Esophagus muscularis mucosa (tissue), 4 donors: ENCODE measurements around the gene HERC2. TPM values are rescaled to one million over a fixed set of nuclear protein-coding genes. Genes with fewer than 3 reads are reported as not detected.
A peak's percentile ranks its signal among the peaks of the same experiment; 100 is the strongest.

Experiments
- DNase-seq: peaks from one replicate; pipeline ENCODE4 v3.0.0-alpha.2; 2017; ENCODE audit errors: extremely low spot score
- H3K27ac ChIP-seq, 4 donors: fragments of 200-600 bp; sonication (generic); replicated peaks in 1 of 4; 1 replicate in 3 of 4; 2 replicates in 1 of 4; pipeline ENCODE4 v1.5.1; 2016 to 2019; ENCODE audit warnings: mild to moderate bottlenecking in 1 of 4
- H3K27me3 ChIP-seq, 4 donors: fragments of 200-600 bp; sonication (generic); one replicate each; pipeline versions ENCODE4 v1.5.1 to v1.6.0; 2016 to 2019
- H3K36me3 ChIP-seq, 4 donors: fragments of 200-600 bp; sonication (generic); one replicate each; pipeline ENCODE4 v1.5.1; 2016 to 2019
- H3K4me1 ChIP-seq, 4 donors: fragments of 200-600 bp; sonication (generic); one replicate each; pipeline ENCODE4 v1.5.1; 2016 to 2019
- H3K4me3 ChIP-seq, 4 donors: fragments of 200-600 bp; sonication (generic); 1 replicate in 2 of 4; 2 replicates in 2 of 4; pipeline ENCODE4 v1.5.1; 2016 to 2019; ENCODE audit warnings: mild to moderate bottlenecking in 4 of 4, moderate library complexity in 1 of 4
- H3K9me3 ChIP-seq, 4 donors: fragments of 200-600 bp; sonication (generic); 1 replicate in 3 of 4; 2 replicates in 1 of 4; pipeline ENCODE4 v1.5.1; 2016 to 2019
- EP300 ChIP-seq: sonication (generic); formaldehyde crosslinking; IDR thresholded peaks from one replicate; pipeline ENCODE4 v1.6.1; 2017; ENCODE audit warnings: antibody characterized with exemption
- POLR2A ChIP-seq: fragments of 450-650 bp; IDR thresholded peaks from one replicate; pipeline ENCODE4 v1.6.1; 2017; ENCODE audit warnings: antibody characterized with exemption, moderate library complexity, mild to moderate bottlenecking, low read depth
- POLR2AphosphoS5 ChIP-seq, 2 donors: sonication (generic); formaldehyde crosslinking; IDR thresholded peaks; one replicate each; pipeline ENCODE4 v1.6.1; 2017; ENCODE audit warnings: antibody characterized with exemption in 2 of 2
- WGBS: methylation state at CpG from one replicate; pipeline ENCODE4 v1.1.5; 2018; 5-methylcytosine and 5-hydroxymethylcytosine counted together
- intact Hi-C: fragments of 100-400 bp; cut with DNase I; formaldehyde crosslinking; loops from one replicate; pipeline ENCODE4 v1.15.1; 2023
- total RNA-seq, 4 donors: library from RNA; depleted of rRNA; stranded (reverse); fragments of >200 nt; gene quantifications; one replicate each; pipeline versions ENCODE4 v1.1.0 to v1.2.1, GENCODE V29; 2016
- TF ChIP-seq, protein P1 (sequence below), 3 experiments: fragments of 200-600 bp in 2 of 3; fragments of 450-650 bp in 1 of 3; sonication (generic) in 2 of 3; IDR thresholded peaks; one replicate each; pipeline ENCODE4 v1.5.1; 2017 to 2019; ENCODE audit warnings: antibody characterized with exemption in 3 of 3, mild to moderate bottlenecking in 2 of 3, moderate library complexity in 1 of 3

Gene HERC2
- total RNA-seq, 4 donors from 2014 or later = 57.0 to 96.3 (median 66.0) TPM

DNA sequence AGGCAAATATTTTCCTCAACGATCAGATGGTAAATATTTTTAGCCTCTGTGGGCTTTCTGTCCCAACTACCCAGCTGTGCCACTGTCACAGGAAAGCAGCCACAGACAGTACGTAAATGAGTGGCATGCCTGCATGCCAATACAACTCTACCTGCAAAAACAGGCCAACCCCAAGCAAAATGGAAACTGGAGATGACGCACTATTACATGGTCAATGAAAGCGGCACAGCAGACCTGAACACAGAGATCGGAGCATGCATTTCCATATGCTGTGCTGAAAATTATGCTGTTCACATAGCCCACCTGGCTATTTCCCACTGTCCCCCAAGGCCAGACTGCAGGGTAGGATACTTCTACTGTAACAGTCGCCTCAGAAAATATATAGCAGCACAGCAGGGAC, 57.8 kb downstream of the HERC2 start:
- no peak overlapping the region for H3K27ac ChIP-seq
- 94% methylated on average over 6 of the region's 6 CpGs for WGBS

DNA sequence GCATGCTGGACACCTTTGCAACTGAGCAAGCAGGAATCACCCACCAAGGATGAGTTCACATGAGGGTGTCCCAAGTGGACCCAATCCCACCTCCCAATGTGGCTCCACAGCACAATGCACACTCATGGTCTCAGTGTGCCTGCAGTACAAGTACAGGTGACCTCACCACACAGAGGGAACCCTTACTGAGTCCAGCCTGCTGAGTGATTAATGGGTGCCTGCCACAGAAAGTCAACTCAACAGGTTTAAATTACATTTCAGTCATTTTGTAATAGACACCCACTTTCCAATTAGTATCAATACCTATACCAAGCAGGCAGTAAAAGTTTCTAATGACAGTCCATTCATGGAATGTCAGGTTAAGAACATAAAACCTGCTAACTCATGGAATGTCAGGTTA, 59.5 kb downstream of the HERC2 start:
- no peak for DNase-seq
- peaks cover 33 to 62% (median 46%) of the 10 kb centered on the region in 4 donors for H3K36me3 ChIP-seq
- no peak for TF ChIP-seq POLR2A
- TF ChIP-seq, protein P1, sequence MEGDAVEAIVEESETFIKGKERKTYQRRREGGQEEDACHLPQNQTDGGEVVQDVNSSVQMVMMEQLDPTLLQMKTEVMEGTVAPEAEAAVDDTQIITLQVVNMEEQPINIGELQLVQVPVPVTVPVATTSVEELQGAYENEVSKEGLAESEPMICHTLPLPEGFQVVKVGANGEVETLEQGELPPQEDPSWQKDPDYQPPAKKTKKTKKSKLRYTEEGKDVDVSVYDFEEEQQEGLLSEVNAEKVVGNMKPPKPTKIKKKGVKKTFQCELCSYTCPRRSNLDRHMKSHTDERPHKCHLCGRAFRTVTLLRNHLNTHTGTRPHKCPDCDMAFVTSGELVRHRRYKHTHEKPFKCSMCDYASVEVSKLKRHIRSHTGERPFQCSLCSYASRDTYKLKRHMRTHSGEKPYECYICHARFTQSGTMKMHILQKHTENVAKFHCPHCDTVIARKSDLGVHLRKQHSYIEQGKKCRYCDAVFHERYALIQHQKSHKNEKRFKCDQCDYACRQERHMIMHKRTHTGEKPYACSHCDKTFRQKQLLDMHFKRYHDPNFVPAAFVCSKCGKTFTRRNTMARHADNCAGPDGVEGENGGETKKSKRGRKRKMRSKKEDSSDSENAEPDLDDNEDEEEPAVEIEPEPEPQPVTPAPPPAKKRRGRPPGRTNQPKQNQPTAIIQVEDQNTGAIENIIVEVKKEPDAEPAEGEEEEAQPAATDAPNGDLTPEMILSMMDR (IDR thresholded peaks at IDR 0.05) = no peak
- TF ChIP-seq POLR2AphosphoS5 (IDR thresholded peaks at IDR 0.05) = no peak
- TF ChIP-seq EP300 = no peak
- peaks cover 0 to 3% (median 0%) of the 10 kb centered on the region in 4 donors for H3K9me3 ChIP-seq
- H3K27ac ChIP-seq = no peak overlapping the region
- H3K27me3 ChIP-seq = no peaks in the 10 kb centered on the region
- H3K4me1 ChIP-seq = peaks cover 0 to 12% (median 6%) of the 10 kb centered on the region in 4 donors
- intact Hi-C loops = no loop called here
- H3K4me3 ChIP-seq = no peak overlapping the region

More for the DNA sequence above, 57.8 kb downstream of the HERC2 start:
- no peaks in the 10 kb centered on the region for H3K27me3 ChIP-seq
- H3K36me3 ChIP-seq = peaks cover 50 to 78% (median 61%) of the 10 kb centered on the region in 4 donors
- peak; percentile 57 for DNase-seq
- no peak overlapping the region for H3K4me3 ChIP-seq
- peaks cover 0 to 12% (median 6%) of the 10 kb centered on the region in 4 donors for H3K4me1 ChIP-seq
- peaks cover 0 to 3% (median 0%) of the 10 kb centered on the region in 4 donors for H3K9me3 ChIP-seq
- intact Hi-C loops = no loop called here
- TF ChIP-seq POLR2A (no peak), EP300 (no peak), POLR2AphosphoS5 (IDR thresholded peaks at IDR 0.05) (no peak)
- TF ChIP-seq, protein P1 (IDR thresholded peaks at IDR 0.05) = no peak

DNA sequence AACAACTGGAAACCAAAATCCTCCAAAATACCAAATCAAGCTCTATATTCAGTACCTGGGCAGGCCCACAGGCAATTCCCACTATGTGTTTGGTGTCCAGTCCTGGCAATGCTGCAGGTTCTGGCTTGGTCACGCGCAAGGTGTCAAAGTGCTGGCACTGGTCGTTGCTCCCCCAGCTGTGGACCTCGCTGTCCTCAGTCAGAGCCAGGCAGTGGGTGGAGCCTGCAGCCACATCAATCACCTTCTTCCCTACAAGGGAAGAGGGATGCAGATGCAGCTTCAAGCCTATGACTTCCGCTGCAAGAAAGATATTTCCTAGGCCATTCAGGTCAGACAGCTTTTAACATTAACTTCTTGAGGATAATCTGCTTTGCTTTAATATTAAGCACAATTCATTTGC, 61.3 kb downstream of the HERC2 start:
- Histone ChIP-seq H3K9me3 (peaks cover 0 to 3% (median 0%) of the 10 kb centered on the region in 4 donors), H3K27me3 (no peaks in the 10 kb centered on the region), H3K4me1 (peaks cover 0 to 12% (median 6%) of the 10 kb centered on the region in 4 donors), H3K27ac (no peak overlapping the region), H3K4me3 (no peak overlapping the region), H3K36me3 (peaks cover 22 to 62% (median 39%) of the 10 kb centered on the region in 4 donors)
- TF ChIP-seq EP300 (no peak), POLR2A (no peak)
- TF ChIP-seq, protein P1 (IDR thresholded peaks at IDR 0.05) = no peak
- DNase-seq = peak; percentile 85
- intact Hi-C loops = no loop called here
- WGBS = 45% methylated on average over 5 of the region's 5 CpGs

DNA sequence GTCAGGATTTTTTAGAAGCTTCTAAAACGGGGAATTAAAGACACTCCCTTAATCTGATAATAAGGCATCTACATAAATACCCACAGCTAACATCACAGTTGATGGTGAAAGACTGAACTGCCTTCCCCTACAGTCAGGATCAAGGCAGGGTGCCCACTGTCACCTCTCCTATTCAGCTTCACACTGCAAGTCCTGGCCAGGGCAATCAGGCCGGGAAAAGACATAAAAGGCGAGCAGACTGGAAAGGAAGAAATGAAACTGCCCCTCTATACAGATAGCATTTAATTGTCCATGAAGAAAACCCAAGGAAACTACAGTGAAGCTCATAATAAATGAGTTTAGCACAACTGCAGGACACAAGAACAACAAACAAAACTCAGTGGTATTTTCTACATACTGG, 61.7 kb downstream of the HERC2 start:
- intact Hi-C loops = no loop called here
- TF ChIP-seq POLR2A = no peak
- TF ChIP-seq, protein P1 (IDR thresholded peaks at IDR 0.05) = no peak
- no peak for TF ChIP-seq POLR2AphosphoS5 (IDR thresholded peaks at IDR 0.05)
- TF ChIP-seq EP300 = no peak
- WGBS = 88% methylated on average over 3 of the region's 3 CpGs

DNA sequence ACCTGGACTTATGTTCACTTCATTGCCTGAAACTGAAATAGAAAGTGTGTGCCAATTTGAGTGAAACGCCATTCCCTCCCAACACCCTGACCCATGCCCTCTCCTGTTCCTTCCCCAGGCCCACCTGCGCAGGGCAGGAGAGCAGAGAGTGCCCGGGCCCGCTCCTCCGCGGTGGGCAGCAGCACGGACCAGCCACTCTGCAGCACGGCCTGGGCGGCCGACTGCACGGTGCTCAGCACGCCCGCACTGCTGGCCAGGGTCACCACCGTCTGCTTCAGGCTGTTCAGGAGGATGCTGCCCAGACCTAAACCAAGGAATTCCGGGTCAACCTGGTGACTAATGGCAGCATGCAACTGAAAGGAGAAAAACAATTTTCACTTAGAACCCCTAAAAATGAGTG, 66.0 kb downstream of the HERC2 start:
- DNase-seq = no peak
- intact Hi-C loops = no loop called here
- Histone ChIP-seq H3K4me1 (peaks cover 0 to 10% (median 6%) of the 10 kb centered on the region in 4 donors), H3K9me3 (no peaks in the 10 kb centered on the region), H3K4me3 (no peak overlapping the region), H3K27ac (no peak overlapping the region), H3K36me3 (peaks cover 48 to 69% (median 61%) of the 10 kb centered on the region in 4 donors), H3K27me3 (no peaks in the 10 kb centered on the region)
- TF ChIP-seq, protein P1 (IDR thresholded peaks at IDR 0.05) = no peak
- no peak for TF ChIP-seq POLR2A
- 98% methylated on average over 7 of the region's 15 CpGs for WGBS

More for the DNA sequence above, 61.7 kb downstream of the HERC2 start:
- peaks cover 22 to 62% (median 39%) of the 10 kb centered on the region in 4 donors for H3K36me3 ChIP-seq
- peak; percentile 75 for DNase-seq
- no peak overlapping the region for H3K4me3 ChIP-seq
- peaks cover 0 to 12% (median 6%) of the 10 kb centered on the region in 4 donors for H3K4me1 ChIP-seq
- no peaks in the 10 kb centered on the region for H3K27me3 ChIP-seq
- peaks cover 0 to 3% (median 0%) of the 10 kb centered on the region in 4 donors for H3K9me3 ChIP-seq
- no peak overlapping the region for H3K27ac ChIP-seq
